GM18868 (cell line): ENCODE results near the gene FCAMR.

Source experiments
- ATAC-seq: cut with Tn5 transposase; IDR thresholded peaks from one replicate; pipeline ENCODE4 v1.9.1; 2021; ENCODE audit warnings: mild to moderate bottlenecking, moderate library complexity; ENCODE audit not compliant: unreplicated experiment

The FCAMR gene

DNA sequence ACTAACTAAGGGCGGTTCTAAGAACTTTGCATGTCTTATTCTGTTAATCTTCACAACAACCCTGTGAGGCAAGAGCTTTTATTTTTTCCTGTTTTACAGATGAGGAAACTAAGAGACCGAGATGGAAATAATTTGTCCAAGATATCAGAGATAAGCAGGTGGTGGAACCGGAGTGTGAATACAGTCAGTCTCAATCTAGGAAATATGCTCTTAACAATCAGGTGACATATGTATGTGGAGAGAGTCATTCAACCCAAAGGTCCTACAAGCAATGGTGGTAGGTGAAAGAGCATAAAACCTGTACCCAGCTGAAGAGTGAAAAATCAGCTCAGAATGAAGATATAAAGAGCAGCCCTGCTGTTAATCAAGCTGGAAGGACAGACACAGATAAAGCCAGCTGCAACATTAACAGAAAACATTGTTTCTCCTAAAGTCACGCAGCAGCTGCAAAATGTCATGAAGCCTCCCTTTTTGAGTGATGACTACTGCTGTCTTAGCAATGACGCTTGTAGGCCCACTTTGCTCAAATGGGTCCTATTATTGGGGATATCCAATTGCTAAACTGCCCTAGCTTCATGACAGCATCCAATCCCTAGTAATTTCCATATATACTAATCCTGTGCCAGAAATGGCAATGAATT is 30.5 kb upstream of the FCAMR start:
- ATAC-seq = no peak

DNA sequence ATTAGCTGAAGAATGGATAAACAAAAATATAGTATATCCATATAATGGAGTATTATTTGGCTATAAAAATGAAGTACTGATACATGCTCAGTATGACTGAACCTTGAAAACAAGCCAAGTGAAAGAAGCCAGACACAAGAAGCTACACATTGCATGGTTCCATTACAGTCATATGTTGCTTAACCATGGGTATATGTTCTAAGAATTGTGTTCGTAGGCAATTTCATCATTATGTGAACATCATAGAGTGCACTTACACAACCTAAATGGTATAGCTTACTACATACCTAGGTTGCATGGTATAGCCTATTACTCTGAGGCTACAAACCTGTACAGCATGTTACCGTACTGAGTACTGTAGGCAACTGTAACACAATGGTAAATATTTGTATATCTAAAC is 28.6 kb upstream of the FCAMR start:
- ATAC-seq = no peak

DNA sequence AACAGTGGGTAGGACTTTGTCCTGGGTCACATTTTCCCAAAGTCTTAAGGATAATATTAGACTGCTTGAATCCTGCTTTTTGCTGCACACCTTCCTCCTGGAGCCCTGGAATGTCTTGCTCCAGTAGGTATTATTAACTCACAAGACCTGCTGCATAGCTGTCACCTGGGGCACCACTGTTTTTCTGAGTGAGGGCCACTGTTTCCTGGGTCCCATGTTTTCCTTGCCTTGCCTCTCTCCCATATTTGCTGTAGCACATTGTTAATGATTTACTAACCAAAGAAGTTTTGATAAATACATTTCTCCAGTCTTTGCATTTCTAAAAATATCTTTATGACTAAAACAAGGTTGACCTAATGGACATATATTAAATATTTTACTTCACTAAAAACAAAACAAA is 22.5 kb upstream of the FCAMR start:
- no peak for ATAC-seq

DNA sequence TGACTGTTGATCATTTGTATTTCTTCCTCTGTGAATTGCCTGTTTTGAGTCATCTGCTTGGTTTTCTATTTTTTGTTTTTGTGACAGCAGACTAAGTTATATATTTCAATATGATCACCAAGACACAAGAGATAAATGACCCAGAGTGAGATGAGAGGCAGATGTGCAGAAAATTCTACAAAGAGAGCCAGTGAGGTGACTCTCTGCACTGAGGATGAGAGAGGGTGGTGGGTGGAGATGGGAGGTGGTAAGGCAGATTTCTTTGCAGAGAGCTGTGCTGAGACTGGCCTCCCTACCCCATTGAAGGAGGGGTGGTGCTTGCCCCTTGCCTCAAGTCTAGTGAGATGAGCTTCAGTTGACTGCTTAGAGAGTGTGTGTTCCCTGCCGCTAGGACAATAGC is 17.6 kb upstream of the FCAMR start:
- ATAC-seq = no peak

DNA sequence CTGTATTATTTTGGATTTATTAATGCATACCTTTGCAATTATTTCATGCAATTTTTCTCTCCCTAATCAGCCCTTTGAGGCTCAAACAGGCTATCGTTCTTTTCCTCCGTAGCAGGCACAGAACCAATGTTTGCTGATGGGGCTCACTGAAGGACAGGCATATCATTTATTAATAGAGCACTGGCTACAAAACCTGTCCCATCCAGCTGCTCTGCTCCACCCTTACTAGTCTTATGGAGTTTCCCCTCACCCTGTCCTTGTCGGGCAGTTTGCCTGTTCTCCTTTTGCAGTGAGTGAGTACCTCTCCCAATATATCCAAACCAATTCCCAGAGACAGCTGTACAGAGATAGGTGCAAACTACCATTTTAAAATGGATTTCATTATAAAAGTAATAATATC is 16.6 kb upstream of the FCAMR start:
- no peak for ATAC-seq

DNA sequence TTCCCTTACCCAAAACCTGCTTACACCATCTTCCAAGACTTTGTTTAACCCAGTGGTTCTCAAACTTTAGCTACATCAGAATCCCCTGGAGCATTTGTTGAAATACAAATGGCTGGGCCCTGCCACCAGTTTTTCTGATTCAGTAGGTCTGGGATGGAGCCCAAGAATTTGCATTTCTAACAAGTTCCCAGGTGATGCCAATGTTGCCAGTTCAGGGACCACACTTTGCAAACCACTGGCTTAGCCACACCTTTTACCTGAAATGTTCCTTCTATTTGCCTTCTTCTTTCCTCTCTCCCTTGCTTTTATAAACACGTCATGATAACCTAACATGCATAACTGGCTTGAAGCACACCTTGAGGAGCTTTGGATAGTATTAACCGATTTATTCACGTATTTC is 16.1 kb upstream of the FCAMR start:
- no peak for ATAC-seq

DNA sequence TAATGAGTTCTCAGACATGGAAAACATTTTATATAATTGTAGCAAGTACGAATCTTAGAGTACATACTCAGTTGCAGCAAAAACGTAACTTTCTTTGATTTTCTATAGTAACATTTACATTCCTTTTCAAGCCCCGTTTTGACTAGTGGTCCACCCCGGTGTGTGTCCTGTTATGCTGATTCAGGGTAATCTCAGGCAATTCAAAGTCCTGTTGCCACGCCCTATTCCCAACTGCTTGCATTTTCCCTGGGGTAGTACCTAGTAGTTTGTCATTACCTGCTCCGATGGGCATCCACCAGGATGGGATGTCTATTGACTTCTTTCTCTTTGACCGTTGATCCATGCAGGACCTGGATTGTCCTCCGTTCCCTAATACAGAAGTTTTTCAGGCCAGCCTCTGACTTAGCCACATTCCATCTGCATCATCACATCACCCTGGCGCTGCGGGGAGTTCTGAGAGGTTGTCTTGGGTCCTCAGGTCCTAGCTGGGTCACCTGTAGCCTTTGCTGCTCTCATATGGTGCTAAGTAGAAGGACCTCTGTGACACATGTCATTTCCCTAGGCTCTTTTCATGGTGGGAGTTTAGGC is 15.0 kb upstream of the FCAMR start:
- ATAC-seq = no peak

DNA sequence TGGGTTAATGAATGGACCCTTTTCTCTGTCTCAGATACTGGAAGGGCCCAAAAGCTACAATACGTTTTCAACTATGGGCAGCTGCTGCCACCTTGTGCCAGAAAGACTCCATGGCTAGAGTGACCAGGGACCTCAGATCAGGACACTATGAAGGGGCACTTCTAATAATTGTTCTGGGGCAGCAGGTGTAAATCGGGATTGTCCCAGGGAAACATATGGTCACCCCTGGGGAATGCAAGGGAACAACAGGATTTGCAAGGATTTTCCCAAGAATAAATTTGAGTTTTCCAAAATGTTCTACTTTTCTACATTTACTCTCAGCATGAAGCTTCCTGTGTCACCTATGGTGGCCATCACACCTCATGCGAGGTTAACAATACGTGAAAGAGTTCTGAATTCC is 12.0 kb upstream of the FCAMR start:
- no peak for ATAC-seq

DNA sequence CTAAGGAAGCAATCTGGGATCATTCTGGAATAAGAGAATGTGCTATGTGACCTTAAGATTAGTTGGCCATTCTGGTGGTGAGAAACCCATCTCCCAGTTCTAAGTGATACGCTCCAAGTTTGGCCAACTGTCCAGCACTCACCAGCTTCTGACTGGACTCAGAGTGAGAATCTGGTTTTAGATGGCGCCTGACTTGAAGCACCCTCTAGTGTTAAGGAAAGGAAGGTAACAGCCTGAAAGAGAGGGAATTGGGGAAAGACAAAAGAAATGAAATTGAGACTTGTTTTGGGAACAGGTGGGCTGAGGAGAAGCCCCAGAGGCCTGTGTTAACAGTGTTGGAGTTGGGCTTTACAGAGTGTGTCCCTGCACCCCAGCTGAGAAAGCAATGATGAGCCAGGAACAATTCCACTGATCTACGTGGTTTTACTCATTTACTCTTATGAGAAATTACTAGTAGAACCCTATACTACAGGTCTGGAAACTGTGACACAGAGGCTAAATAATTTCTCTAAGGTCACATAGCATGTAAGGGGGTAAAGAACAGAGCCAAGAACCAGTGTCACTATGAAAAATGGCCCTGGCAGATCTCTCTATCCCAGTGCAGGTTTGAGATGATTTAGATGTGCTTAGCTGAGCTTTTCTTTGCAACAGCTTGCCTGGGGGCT is 9.3 kb upstream of the FCAMR start:
- ATAC-seq = no peak

DNA sequence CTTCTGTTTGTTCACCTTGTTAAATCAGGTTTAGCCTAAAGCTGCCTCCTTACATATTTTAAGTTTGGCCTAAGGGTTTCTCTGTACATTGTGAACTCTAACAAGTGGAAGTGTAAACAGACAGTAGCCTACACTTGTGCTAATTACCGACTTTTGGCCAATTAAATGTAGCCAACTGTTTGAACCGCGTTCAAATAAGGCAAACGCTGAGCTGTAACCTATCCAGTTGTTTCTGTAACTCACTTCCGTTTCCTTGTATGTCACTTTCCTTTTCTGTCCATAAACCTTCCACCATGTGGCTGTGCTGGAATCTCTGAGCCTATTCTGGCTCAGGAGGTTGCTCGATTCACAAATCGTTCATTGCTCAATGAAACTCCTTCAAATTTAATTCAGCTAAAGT is 8.0 kb upstream of the FCAMR start:
- ATAC-seq = no peak

DNA sequence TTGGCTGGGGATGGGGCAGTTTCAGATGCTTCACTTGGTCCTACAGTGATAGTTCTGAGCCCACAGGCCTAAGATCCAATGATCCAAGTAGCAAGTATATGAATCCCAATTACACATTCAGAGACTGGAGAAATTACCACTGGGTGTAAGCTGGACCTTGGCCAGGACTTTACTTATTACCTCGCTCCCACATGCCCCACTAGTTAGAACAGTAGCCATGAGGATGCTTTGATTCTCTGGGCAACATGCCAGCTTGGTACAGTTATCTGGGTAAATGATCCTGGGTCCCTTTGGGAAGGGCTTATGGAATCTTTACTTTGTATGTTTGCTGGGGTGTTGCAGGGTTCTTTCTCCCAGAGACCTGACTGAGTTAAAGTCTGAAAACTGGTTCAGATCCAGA is 5.0 kb upstream of the FCAMR start:
- no peak for ATAC-seq

DNA sequence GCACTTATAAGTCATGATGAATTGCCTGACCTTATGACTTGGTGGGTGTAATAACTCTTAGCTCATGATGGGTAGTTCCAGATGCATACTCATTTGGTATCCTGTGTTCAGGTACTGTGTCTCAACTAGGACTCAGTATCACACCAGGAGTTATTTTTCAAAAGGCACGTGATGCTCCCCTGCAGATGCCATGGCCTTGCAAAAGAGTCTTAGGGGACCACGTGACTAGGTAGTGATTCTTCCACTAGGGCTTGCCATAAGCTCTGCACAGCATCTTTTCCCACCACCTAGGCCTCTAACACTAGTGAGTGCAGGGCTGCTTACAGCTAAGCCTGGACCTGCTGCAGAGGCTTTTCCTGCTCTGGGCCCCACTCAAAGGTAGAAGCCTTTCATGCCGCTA is 3.9 kb upstream of the FCAMR start:
- ATAC-seq = no peak

DNA sequence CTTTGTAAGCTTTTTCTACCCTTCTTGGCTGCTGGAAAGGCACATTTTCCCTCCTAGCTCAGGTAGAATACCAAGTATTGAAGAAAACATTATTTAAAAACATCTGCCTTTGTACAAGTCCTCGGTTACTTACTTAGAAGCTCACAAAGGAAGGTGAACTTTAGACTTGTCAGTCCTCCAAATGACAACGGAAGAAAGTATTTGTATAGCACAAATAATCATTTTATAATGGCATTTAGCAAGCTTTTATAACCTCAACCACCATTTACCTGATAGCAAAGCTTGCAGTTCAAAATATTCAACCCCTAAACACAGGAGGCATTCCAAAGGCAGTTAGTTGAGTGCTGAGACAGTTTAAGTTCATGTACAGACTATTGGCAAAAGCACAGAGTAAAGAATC is 2.5 kb upstream of the FCAMR start:
- no peak for ATAC-seq

DNA sequence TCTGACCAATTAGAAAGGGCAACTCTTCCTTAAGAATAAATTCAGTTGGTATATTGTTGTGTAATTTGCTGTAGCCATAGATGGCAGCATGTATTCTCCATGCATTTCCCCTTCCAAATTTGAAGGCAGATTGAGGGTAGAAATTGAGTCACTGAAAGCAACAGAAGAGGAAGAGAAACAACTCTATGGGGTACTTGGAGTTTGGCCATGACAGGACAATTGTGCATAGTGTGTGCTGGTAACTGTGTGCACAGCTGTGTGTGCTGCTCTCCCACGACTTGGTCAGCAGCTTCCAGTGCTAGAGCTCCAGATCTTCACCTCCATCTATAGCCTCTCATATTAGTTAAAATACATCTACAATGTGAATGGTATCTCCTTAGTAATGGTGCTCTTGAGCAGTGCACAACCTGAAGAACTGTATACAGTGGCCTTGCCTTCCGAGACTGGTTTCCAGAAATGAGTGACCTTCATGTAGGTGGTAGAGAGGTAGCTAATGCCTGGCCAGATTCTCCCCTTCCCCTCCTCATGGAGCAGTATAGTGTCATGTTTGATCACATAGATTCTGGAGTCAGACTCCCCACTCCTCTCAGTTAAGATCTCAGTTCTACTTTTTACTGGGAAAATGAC is 882 bp upstream of the FCAMR start:
- peak; percentile 75 for ATAC-seq

DNA sequence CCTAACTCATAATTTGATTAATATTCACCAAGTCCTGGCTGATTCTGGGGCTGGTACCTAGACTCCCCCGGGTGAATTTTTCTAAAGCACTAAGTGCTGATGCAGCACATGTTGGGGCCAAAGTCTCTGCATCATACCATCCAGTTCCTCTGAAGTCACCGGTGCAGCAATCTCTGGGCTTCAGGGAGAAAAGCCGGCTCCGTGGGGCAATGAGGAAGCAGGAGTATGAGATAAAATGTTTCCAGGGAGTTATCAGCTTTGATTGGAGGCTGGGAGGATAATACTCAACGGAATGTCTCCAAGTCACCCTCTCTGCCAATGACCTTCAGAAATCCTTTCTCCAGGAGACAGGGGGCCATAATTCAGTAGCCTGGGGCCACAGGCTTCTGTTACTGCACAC is 1.2 kb downstream of the FCAMR start:
- no peak for ATAC-seq

DNA sequence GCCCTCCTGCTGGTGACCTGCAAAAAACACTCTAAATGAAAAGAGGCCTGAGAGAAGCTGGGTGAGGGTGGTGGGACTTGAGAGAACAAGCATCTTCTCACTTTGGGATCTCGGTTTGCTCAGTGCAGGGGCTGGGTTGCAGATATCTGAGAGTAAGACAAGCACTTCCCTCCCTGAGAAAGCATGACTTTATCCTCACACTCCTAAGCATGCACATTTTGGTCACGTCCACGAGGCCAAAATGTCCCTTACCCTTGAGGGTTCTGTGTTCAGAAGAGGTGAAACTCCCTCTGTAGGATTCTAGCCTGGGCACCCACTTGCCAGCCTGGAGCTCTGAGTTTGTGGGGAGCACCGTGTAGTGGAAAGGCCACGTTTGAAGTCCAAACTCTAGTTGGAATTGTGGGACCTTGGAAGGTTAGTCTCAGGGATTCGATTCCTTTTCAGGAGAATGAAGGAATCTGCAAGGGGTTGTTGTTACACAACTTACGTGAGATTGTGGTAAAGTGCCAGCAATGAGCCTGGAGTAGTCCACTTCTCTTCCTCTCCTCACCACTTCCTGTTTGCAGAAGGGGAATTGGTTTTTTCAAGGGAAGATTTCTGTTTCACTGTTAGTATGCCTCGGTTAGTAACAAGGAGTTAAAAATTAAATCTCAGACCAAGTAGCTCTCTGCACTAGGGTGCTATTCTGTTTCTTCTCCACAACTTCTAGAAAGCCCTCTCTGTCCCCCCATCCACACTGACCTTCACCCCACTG is 3.0 kb downstream of the FCAMR start:
- peak; percentile 47 for ATAC-seq

DNA sequence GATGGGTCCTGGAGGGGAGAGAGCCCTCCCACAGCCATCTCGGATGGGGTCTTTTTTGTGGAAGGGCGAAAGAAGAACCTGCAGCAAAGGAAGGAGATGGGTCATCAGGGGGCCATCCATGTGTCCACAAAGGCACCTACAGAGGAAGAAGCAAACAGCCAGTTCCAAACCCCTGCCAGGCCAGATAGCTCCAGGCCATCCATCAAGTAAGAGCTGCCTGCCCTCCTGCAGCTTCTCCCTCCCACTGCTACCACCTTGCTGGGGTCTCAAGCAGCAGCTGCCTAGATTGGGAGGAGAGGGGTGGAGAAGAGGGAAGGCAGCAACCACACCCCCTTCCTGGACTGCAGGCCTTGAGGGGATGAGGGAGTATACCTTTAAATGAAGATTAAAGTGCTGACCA is 4.5 kb downstream of the FCAMR start:
- ATAC-seq = no peak

DNA sequence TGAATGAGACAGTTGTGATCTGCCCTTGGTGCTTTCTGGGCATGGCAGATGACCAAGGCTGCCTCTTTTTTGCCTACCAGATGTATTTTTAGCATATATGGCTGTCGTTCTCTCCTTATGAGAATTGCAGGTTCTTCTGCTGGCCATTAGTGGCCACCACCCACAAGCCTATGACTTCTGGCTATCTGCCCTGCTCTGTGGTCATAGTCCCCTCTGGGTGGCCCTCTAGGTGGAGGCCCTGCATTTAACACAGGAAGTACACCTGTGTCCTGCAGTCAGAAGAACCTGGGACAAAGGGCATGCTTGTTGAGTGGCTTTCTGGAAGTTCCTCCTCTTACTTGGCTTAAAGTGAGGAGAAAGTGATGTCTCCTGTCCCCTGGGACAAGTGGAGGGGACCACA is 6.5 kb downstream of the FCAMR start:
- ATAC-seq = no peak

DNA sequence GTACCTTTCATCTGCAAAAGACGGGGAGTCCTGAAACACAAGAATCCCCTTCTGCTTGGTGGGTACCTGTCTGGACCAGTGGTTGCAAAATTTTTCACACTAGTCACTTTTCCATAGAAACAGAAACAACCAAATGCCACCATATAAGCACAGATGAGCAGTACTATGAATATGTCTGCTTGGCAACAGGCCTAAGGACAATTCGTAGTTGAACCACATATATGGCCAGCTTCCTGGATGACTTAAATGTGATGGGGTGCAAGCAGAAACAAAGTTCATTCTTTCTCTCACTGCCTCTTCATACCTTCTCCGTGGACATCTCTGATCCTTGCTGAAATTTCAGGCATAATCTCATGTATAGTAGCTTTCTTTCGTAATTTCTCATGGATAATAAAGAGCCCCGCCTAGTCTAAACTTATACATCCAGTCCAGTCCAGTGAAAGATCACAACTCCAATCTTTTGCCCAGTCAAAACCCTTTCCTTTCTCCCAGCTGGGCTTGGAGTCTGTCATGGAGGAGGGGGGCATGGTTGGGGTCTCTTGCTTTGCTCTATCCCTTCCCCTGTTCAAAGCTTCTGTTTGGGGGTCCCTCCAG is 7.0 kb downstream of the FCAMR start:
- ATAC-seq = no peak

DNA sequence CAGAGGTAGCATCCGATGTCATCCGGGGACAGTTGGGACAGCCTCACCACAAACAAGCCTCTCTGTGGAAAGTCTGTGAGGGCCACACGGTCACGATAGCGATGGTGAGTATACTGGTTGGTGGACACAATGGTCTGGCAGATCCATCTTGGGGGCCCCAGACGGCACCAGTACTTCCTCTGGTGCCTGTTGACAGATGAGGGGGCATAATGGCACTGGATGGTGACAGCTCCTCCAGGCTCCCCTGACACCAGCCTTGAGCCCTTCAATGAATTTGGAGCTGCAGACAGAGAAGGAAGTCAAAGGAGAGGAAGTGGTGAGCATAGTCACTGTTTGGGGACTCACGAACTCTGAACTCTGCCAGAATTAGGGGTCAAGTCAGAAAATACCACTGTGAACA is 8.0 kb downstream of the FCAMR start:
- no peak for ATAC-seq

DNA sequence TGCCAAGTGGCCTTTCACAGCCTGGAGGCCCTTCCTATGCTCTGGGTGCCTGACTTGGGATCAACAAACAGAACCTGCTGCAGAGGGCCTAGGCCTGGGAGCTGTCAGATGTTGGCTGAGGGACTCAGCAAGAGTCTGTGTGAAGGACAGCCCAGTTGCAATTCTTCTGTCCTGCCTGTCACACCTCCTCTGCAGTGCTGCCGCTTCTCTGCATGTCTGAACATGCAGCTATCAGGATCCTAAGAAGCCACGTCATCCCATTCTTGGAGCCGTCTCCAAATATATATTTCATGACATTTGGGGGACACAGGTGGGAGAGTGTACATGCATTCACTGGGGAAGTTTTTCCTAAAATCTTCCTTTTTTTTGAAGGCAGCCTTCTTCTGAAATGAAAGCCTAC is 8.6 kb downstream of the FCAMR start:
- ATAC-seq = no peak
